Measurements from ENCODE around the gene ZNF396.
A peak's percentile ranks its signal among the peaks of the same experiment; 100 is the strongest.

ZNF396 gene

GRCh38 chr18:35376742-35377695 lies at the start of gene ZNF396:
ZNF396 (minus strand) TSS chr18:35377337; CDS start chr18:35374292, 3,045 bp downstream.
- peak; percentile 44 to 66 (median 54) for DNase-seq

GRCh38 chr18:35426786-35427185 lies 49.6 kb upstream of the ZNF396 start:
- no peak for DNase-seq

DNA sequence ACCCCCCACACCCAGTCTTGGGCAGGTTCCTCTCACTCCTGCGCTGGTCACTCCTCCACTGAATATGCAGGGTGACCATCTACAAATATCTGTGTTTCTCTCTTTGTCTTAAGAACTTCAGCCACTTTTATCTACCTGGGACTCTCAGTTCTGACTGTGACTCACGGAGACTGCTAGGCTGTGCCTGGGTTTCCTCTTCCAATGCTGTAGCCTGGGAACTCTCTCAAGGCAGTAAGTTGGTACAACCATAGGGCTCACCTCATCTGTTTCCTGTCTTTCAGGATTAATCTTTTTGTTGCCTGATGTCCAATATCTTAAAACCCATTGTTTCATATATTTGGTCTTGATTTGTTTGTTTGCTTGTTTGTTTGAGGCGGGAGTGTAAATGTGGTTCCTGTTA lies 47.2 kb upstream of the ZNF396 start:
- no peak for DNase-seq

GRCh38 chr18:35422237-35422636 lies 45.1 kb upstream of the ZNF396 start:
- DNase-seq = no peak

DNA sequence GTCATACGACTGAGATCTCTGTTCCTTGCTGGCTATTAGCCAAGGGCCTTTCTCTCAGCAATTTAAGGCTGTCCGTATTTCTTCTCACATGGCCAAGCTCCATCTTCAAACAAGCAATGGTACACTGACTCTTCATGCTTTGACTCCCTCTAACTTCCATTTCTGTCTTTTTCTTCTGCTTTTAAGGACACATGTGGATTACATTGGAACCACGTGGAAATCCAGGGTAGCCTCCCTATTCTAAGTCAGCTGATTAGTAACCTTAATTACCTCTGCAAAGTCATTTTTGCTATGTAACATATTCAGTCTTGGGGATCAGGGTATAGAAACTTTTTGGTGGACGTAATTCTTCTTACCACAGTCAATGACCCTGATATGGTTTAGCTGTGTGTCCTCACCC lies 41.5 kb upstream of the ZNF396 start:
- no peak for DNase-seq

GRCh38 chr18:35417223-35417622 lies 40.1 kb upstream of the ZNF396 start:
- DNase-seq = no peak

GRCh38 chr18:35415511-35416073 lies 38.5 kb upstream of the ZNF396 start:
- no peak for DNase-seq

GRCh38 chr18:35413163-35413511 lies 36.0 kb upstream of the ZNF396 start:
- no peak for DNase-seq

DNA sequence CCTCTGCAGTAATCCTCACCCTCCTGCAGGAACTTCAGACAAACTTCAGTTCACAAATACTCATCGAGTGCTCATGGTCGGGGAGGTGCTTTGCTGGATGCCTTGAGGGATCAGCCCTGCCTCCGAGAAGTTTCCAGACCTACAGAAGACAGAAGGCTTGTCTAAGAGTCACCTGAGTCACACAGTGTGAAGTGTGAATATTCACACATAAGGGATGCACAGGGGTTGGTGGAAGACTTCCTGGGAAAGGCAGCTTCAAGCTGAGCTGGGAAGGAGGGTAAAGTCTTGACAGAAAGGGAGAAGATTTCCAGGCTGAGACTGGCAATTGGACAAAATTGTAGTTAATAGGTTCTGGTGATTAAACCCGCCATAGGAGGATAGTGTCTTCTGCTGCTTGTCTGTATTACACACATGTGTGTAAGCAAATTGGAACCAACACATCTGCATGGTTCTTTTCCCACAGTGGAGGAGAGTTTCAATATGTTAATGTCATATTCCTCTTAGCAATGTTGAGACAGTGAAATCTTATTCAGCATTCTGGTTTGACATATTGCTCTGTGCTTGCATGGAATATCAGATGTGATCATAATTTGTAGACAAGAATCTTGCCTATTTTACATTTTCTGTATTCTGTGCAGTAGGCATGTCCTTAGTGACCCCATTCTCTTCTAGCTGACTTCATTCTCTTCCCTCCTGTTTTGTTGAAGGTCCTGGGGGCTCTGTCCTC lies 34.7 kb upstream of the ZNF396 start:
- DNase-seq = no peak

DNA sequence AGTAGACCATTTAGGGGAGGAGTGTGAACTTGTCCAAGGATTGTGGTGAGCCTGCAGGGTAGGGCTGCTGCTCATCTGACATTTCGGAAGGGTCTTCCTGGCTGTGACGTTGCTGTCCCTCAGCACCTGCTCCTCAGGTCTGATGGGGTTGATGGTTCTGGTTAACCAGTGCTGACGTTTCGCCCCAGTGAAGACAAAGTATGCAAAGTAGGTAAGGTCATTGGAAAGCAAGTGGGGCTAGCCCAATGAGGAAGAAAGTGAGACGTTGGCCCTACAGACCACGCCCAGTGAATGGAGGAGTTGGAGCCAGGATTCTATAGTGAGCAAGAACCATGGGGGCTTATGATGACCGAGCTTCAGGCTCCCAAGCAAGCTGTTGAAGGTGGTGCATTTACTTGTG lies 33.4 kb upstream of the ZNF396 start:
- no peak for DNase-seq

GRCh38 chr18:35409911-35410310 lies 32.8 kb upstream of the ZNF396 start:
- DNase-seq = no peak

- no peak for DNase-seq
Measured at GRCh38 chr18:35408843-35409261, 31.7 kb upstream of the ZNF396 start.

DNA sequence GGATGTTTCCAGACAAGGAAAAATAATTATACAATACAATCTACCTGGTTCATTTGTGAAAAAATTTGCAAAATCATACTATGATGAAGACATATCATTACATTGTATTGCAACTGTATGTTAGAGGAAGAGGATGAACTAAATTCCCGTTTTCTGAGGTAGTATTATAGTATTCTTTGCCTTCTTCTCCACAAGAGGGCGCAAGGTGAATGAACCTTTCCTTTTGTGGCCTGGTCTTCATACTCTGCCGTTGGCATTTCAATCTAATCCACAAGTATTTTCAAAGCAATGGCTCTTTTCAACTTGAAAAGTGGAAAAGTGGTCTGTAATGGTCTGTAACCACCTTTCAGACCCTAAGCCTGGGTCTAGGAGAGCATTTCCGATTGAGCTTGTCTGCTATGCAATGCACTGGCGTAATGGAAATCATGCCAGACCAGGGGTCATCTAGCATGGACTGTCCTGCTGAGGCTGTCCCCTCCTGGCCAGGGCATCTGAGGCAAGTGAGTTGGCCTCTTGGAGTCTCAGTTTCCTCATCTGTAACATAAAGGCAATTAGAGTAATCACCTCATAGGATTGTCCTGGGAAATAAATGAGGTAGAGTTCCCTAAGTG lies 30.8 kb upstream of the ZNF396 start:
- peak in 5 of 6 experiments; percentile 7 to 67 (median 12) for DNase-seq

DNA sequence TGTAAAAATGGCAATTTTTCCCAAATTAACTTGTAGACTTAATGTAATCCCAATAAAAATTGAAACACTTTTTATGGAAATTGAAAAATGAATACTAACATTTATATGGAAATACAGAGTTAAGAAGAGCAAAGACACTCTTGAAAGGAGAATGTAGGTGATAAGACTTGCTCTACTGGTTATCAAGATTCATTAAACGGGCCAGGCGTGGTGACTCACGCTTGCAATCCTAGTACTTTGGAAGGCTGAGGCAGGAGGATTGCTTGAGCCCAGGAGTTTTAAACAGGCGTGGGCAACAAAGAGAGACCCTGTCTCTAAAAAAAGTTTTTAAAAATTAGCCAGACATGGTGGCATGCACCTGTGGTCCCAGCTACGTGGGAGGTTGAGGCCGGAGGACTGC lies 29.5 kb upstream of the ZNF396 start:
- no peak for DNase-seq

DNA sequence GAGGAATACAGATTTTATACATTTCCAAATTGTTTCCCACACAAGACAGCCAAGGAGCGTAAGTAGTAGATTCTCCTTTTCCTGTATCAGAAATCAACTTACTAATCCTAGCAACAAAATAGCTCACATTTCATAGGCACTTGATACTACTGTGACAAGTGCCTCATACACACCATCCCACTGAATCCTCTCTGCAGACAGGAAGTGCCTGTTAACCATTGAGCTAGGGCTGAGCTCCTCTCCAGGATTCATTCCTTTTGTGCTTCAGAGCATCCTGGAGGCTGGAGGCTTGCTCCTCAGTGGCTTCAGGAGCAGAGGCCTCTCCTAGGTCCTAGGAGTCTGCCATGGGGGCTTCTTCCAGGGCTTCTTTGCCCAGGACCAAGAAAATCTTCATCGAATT lies 20.8 kb upstream of the ZNF396 start:
- no peak for DNase-seq

DNA sequence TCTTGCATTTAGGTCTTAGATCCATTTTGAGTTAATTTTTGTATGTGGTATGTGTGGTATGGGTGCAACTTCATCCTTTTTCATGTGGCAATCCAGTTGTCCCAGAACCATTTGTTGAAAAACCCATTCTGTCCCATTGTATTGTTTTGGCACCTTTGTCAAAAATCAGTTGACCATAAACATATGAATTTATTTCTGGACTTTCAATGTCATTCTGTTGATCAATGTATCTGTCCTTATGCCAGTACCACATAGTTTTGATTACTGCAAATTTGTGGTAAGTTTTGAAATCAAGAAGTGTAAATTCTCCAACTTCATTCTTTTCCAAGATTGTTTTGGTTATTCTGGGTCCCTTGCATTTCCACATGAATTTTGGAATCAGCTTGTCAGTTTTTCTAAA lies 16.6 kb upstream of the ZNF396 start:
- DNase-seq = no peak

- no peak for DNase-seq
Measured at GRCh38 chr18:35392375-35392774, 15.2 kb upstream of the ZNF396 start.

- DNase-seq = no peak
Measured at GRCh38 chr18:35390951-35391700, 14.0 kb upstream of the ZNF396 start.

- no peak for DNase-seq
Measured at GRCh38 chr18:35389095-35389618, 12.0 kb upstream of the ZNF396 start.

- DNase-seq = no peak
Measured at GRCh38 chr18:35387152-35387571, 10.0 kb upstream of the ZNF396 start.

GRCh38 chr18:35386600-35387100 lies 9.5 kb upstream of the ZNF396 start:
- DNase-seq = peak; percentile 15 to 80 (median 52)

DNA sequence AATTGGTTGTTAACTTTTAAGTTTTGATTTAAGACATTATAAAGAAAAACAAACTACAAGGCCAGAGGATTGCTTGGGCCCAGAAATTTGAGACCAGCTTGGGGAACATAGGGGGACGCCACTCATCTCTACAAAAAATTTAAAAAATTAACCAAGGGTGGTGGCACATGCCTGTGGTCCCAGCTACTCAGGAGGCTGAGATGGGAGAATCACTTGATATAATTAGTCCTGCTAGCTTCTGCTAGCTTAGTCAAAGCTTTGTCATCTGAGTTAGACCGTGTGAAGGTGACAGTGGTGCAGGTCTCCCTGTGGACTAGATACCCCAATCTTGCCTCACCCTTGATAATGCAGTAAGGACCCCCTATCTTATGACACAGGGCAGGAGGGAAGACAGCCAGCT lies 6.0 kb upstream of the ZNF396 start:
- DNase-seq = no peak

Measured in stimulated activated naive CD4-positive, alpha-beta T cell (primary cell).